HepG2 (cell line): ENCODE measurements around the gene GPR152. TPM values are rescaled to one million over a fixed set of nuclear protein-coding genes. Genes with fewer than 3 reads are reported as not detected.

Experiments used
- ATAC-seq: fragments of 200-7000 bp; cut with Tn5 transposase; 3 replicates; pipeline ENCODE4 v1.9.1; 2020; ENCODE audit warnings: mild to moderate bottlenecking, moderate library complexity
- BruUV-seq: library from RNA; stranded (reverse); fragments of 400-500 nt; replicated peaks from 2 replicates; lab custom pipeline; 2021; lab: Mats Ljungman, UMichigan
- CTCF ChIA-PET: fragments of 300-600 bp; formaldehyde crosslinking; extraction: SDS; loops from one replicate; lab custom pipeline; 2021; ENCODE audit warnings: low total read pairs, inconsistent platforms, low intra/inter-chr PET ratio; lab: Yijun Ruan, JAX
- POLR2A ChIA-PET: fragments of 350-600 bp; sonication (Branson Sonifier 250); formaldehyde crosslinking; loops from one replicate; lab custom pipeline; 2020; ENCODE audit warnings: antibody characterized with exemption, inconsistent platforms; lab: Yijun Ruan, JAX
- DNase-seq: peaks from one replicate; pipeline ENCODE4 v3.0.0-alpha.2; 2015; ENCODE audit warnings: low spot score
- FAIRE-seq: peaks from 3 replicates; lab custom pipeline; 2011; peaks lifted over from hg19 to GRCh38; lab: Jason Lieb, UNC
- H2AFZ ChIP-seq: one replicate; pipeline ENCODE4 v1.6.1; 2011; ENCODE audit warnings: low read length, inconsistent platforms
- H3K27ac ChIP-seq: fragments of 300-600 bp; 3 replicates; pipeline ENCODE4 v1.8.0; 2011; ENCODE audit warnings: mixed run types, mild to moderate bottlenecking, mixed read lengths, low read length, inconsistent platforms; ENCODE audit not compliant: insufficient read depth; ENCODE audit errors: extremely low read length
- H3K27me3 ChIP-seq, 2 experiments: fragments of 200-600 bp in 1 of 2; 2 replicates in 1 of 2; 3 replicates in 1 of 2; pipeline versions ENCODE4 v1.6.0 to v1.8.0; 2011; ENCODE audit warnings: low read length in 2 of 2, mild to moderate bottlenecking in 2 of 2, moderate library complexity in 2 of 2, inconsistent platforms in 1 of 2; ENCODE audit not compliant: insufficient read depth in 2 of 2, control insufficient read depth in 1 of 2
- H3K36me3 ChIP-seq, 2 experiments: fragments of 200-600 bp in 1 of 2; replicated peaks in 1 of 2; 2 replicates in 1 of 2; 3 replicates in 1 of 2; pipeline versions ENCODE4 v1.5.1 to v1.8.0; 2011; ENCODE audit warnings: low read length in 2 of 2, inconsistent platforms in 1 of 2; ENCODE audit not compliant: insufficient read depth in 2 of 2, control insufficient read depth in 1 of 2
- H3K4me1 ChIP-seq: 2 replicates; pipeline ENCODE4 v1.5.1; 2012; ENCODE audit warnings: low read length, inconsistent platforms; ENCODE audit not compliant: insufficient read depth
- H3K4me2 ChIP-seq: 2 replicates; pipeline ENCODE4 v1.6.0; 2011; ENCODE audit warnings: low read depth, low read length, inconsistent platforms
- H3K4me3 ChIP-seq, 3 experiments: fragments of 200-600 bp in 1 of 3; sonication (generic), shearing (Covaris generic) in 1 of 3; replicated peaks in 1 of 3; 2 replicates each; pipeline ENCODE4 v1.5.1; 2011 to 2016; ENCODE audit warnings: low read length in 3 of 3, inconsistent platforms in 2 of 3, low read depth in 2 of 3, mild to moderate bottlenecking in 2 of 3, control low read depth in 1 of 3, mixed read lengths in 1 of 3; ENCODE audit not compliant: insufficient read depth in 1 of 3
- H3K79me2 ChIP-seq: one replicate; pipeline ENCODE4 v1.6.1; 2011; ENCODE audit warnings: low read length, inconsistent platforms; ENCODE audit not compliant: insufficient read depth
- H3K9ac ChIP-seq: 2 replicates; pipeline ENCODE4 v1.6.0; 2011; ENCODE audit warnings: mild to moderate bottlenecking, low read depth, low read length, inconsistent platforms; ENCODE audit not compliant: insufficient read depth
- H3K9me3 ChIP-seq: 2 replicates; pipeline ENCODE4 v1.5.1; 2012; ENCODE audit warnings: mild to moderate bottlenecking, low read length
- H4K20me1 ChIP-seq: 2 replicates; pipeline ENCODE4 v1.6.0; 2011; ENCODE audit warnings: inconsistent platforms, mild to moderate bottlenecking, low read length, moderate library complexity; ENCODE audit not compliant: insufficient read depth
- HNRNPK ChIP-seq: fragments of 200-400 bp; formaldehyde crosslinking; IDR thresholded peaks from 2 replicates; pipeline ENCODE4 v1.6.1; 2018; ENCODE audit warnings: low read length, low read depth, moderate library complexity, mild to moderate bottlenecking; ENCODE audit not compliant: poor library complexity, severe bottlenecking
- MXI1 ChIP-seq: IDR thresholded peaks from 3 replicates; pipeline ENCODE4 v1.6.1; 2012; ENCODE audit warnings: low read depth, low read length, inconsistent platforms, borderline replicate concordance
- PCBP2 ChIP-seq: fragments of 200-400 bp; formaldehyde crosslinking; optimal IDR thresholded peaks from 2 replicates; pipeline ENCODE3; 2018; ENCODE audit warnings: low read length, low read depth; ENCODE audit not compliant: poor library complexity, severe bottlenecking
- USF2 ChIP-seq, 2 experiments: sonication (generic) in 1 of 2; formaldehyde crosslinking in 1 of 2; IDR thresholded peaks; 2 replicates each; pipeline versions ENCODE4 v1.5.1 to v1.6.1; 2011 to 2020; ENCODE audit warnings: borderline replicate concordance in 1 of 2, low read depth in 1 of 2, low read length in 1 of 2, mild to moderate bottlenecking in 1 of 2, missing genetic modification reagents in 1 of 2, moderate library complexity in 1 of 2
- ZBTB34 ChIP-seq: sonication (generic); formaldehyde crosslinking; IDR thresholded peaks from 2 replicates; pipeline ENCODE4 v1.8.0; 2022; ENCODE audit warnings: mild to moderate bottlenecking, missing genetic modification reagents
- ZNF205 ChIP-seq: IDR thresholded peaks from 2 replicates; pipeline ENCODE4 v1.6.1; 2018; ENCODE audit warnings: missing biosample characterization, missing genetic modification reagents
- WGBS: methylation state at CpG from one replicate; pipeline ENCODE4 v1.1.6; 2017; ENCODE audit warnings: low lambda C conversion rate; 5-methylcytosine and 5-hydroxymethylcytosine counted together
- in situ Hi-C: cut with HindIII; loops from 2 replicates; pipeline ENCODE4 v1.10.0; 2017; ENCODE audit warnings: low pct_unique_long_range_greater_than_20kb; ENCODE audit not compliant: extremely low pct_ligation_motif_present
- intact Hi-C: fragments of 100-400 bp; cut with micrococcal nuclease; formaldehyde crosslinking; loops from one replicate; pipeline ENCODE4 v1.10.0; 2022; ENCODE audit not compliant: unreplicated experiment
- polyA plus RNA-seq, 8 experiments: library from polyadenylated mRNA; depleted of rRNA in 3 of 8; stranded (reverse) in 7 of 8; unstranded in 1 of 8; fragments of >200 nt; fragmentation: Illumina TruSeq in 4 of 8; extraction: Trizol in 4 of 8; gene quantifications; 2 replicates each; pipeline versions ENCODE4 v1.2.1 to v1.2.3, GENCODE V29; 2011 to 2016; ENCODE audit warnings: low read depth in 4 of 8, missing spikeins in 1 of 8, mixed read lengths in 1 of 8; ENCODE audit not compliant: insufficient read depth in 1 of 8
- total RNA-seq, 5 experiments: library from RNA; depleted of rRNA; stranded (reverse); fragments of >200 nt; fragmentation: Illumina TruSeq; extraction: Trizol; gene quantifications; 2 replicates each; pipeline ENCODE4 v1.2.3, GENCODE V29; 2016; ENCODE audit warnings: low read depth in 1 of 5
- TF ChIP-seq, protein P1 (sequence below), 2 experiments: fragments of 450-650 bp in 1 of 2; sonication (generic) in 1 of 2; formaldehyde crosslinking in 1 of 2; IDR thresholded peaks; 2 replicates each; pipeline versions ENCODE4 v1.6.1 to v1.8.0; 2016 to 2022; ENCODE audit warnings: antibody characterized with exemption in 1 of 2, mild to moderate bottlenecking in 1 of 2, missing genetic modification reagents in 1 of 2

Gene GPR152
- total and polyA plus RNA-seq, 2 of the 13 experiments (the other 11 are each of a cell fraction or from before 2014, with no cell fraction given), result not detected

DNA sequence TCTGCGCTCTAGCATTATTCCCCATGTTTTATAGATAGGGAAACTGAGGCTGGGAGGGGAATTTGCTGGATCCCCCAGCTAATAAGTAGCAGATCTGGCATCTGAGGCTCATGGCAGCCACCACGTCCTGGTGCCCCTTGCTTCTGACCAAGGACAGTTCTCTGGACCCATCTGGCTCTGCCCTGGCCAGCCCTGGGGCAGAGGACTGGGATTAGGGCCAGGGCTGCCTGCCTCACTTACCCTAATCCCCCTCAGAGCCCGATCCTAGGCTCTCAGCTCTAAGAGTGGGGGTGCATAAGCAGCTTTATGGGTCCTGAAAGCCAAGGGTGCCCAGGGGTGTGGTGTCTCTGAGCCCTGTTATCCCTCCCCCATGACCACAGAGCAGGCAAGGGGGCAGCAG is 2.5 kb upstream of the GPR152 start, which contains the start of gene CABP4:
TSS of gene CABP4 (plus strand) at position 301 of the 400 bp plus-strand sequence. CDS start at position 371, 70 bp downstream.
- H3K27me3 ChIP-seq, result peaks cover 16 to 82% of the 10 kb centered on the region in 2 experiments; a peak in 4 of 5 replicates
- FAIRE-seq, result no peak
- no peaks in the 10 kb centered on the region for H4K20me1 ChIP-seq
- ChIA-PET CTCF (no interaction called here), POLR2A (no interaction called here)
- no peak within 1 kb of the TSS for H2AFZ ChIP-seq
- WGBS, result 63% methylated on average over 1 of the region's 3 CpGs
- H3K27ac ChIP-seq, result no peak within 1 kb of the TSS
- no peak within 1 kb of the TSS for H3K9ac ChIP-seq
- no peaks in the 10 kb centered on the region for H3K9me3 ChIP-seq
- no peaks in the 10 kb centered on the region for H3K79me2 ChIP-seq
- ATAC-seq, result no peak
- no TSS peak for BruUV-seq
- peaks cover 7% of the 10 kb centered on the region for H3K4me1 ChIP-seq
- no peak within 1 kb of the TSS for H3K4me3 ChIP-seq
- no peaks in the 10 kb centered on the region for H3K36me3 ChIP-seq
- in situ Hi-C loops (no loop called here), intact Hi-C loops (no loop called here)
- H3K4me2 ChIP-seq, result no peak within 1 kb of the TSS
- no peak for DNase-seq
- TF ChIP-seq MXI1 (no peak), USF2 (IDR thresholded peaks at IDR 0.05; ENCODE audit: low read depth, low read length) (no peak), USF2 (CRISPR knock-in tag; IDR thresholded peaks at IDR 0.05; ENCODE audit: borderline replicate concordance) (no peak), ZNF205 (CRISPR knock-in tag) (no peak), ZBTB34 (CRISPR knock-in tag) (no peak), HNRNPK (no peak), PCBP2 (no peak)
- TF ChIP-seq, protein P1, sequence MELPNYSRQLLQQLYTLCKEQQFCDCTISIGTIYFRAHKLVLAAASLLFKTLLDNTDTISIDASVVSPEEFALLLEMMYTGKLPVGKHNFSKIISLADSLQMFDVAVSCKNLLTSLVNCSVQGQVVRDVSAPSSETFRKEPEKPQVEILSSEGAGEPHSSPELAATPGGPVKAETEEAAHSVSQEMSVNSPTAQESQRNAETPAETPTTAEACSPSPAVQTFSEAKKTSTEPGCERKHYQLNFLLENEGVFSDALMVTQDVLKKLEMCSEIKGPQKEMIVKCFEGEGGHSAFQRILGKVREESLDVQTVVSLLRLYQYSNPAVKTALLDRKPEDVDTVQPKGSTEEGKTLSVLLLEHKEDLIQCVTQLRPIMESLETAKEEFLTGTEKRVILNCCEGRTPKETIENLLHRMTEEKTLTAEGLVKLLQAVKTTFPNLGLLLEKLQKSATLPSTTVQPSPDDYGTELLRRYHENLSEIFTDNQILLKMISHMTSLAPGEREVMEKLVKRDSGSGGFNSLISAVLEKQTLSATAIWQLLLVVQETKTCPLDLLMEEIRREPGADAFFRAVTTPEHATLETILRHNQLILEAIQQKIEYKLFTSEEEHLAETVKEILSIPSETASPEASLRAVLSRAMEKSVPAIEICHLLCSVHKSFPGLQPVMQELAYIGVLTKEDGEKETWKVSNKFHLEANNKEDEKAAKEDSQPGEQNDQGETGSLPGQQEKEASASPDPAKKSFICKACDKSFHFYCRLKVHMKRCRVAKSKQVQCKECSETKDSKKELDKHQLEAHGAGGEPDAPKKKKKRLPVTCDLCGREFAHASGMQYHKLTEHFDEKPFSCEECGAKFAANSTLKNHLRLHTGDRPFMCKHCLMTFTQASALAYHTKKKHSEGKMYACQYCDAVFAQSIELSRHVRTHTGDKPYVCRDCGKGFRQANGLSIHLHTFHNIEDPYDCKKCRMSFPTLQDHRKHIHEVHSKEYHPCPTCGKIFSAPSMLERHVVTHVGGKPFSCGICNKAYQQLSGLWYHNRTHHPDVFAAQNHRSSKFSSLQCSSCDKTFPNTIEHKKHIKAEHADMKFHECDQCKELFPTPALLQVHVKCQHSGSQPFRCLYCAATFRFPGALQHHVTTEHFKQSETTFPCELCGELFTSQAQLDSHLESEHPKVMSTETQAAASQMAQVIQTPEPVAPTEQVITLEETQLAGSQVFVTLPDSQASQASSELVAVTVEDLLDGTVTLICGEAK (IDR thresholded peaks at IDR 0.05), result no peak
- TF ChIP-seq, protein P1 (CRISPR knock-in tag; IDR thresholded peaks at IDR 0.05), result no peak
